Measurements from ENCODE around the gene NMNAT2. TPM values are rescaled to one million over a fixed set of nuclear protein-coding genes. Genes with fewer than 3 reads are reported as not detected.

Gene NMNAT2
- 2.8 and 10.4 TPM in 2 replicates for total RNA-seq

DNA sequence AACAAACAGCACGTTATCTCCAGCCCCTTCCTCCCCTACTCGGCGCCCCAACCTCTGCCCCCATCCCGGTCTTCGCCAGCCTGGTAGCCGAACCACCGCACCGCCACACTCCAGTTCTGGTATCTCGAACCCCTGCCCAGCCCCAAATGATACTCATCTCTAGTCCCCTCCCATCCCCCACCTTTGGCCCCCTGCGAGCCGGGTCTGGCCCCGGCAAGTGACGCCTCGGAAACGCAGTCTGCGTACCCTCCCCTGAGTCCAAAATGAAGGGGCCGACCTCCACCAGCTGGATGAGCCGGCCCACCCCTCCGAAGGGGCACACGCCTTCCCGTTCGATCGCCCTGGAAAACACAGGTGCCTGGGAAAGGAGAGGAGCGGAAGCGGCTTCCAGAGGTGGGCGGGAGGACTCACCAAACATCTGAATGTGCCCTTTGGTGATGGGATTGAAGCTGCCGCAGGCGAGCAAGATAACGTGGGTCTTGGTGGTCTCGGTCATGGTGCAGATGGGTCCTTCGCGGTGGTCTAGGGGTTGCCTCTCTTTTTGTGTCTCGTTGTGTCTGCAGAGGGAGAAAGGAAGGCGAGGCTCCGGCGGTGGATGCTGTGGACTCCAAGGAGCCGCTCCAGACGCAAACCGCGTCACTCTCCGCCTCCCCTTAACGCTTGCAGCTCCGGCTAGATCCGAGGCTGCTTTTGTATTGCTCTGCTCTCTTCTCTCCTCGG, at the start of gene NMNAT2:
Gene NMNAT2 (minus strand): TSS at position 609 of the 720 bp plus-strand sequence. CDS start 113 bp downstream, at position 496.

Other genes with a start within 250 kb of the NMNAT2 start
- gene LAMC2, start 232.1 kb downstream of the NMNAT2 start, total RNA-seq: 2.8 and 4.0 TPM in 2 replicates
- 22.0 and 67.1 TPM in 2 replicates for gene SMG7, start 54.1 kb upstream of the NMNAT2 start, total RNA-seq
- 0.19 and 0.56 TPM in 2 replicates for gene NCF2, start 172.1 kb upstream of the NMNAT2 start, total RNA-seq
- 140 and 220 TPM in 2 replicates for gene ARPC5, start 217.4 kb upstream of the NMNAT2 start, total RNA-seq
- not detected in 2 replicates for gene APOBEC4, start 234.9 kb upstream of the NMNAT2 start, total RNA-seq

Measured in regular cardiac myocyte (primary cell).